ENCODE results near the gene CCDC32. TPM values are rescaled to one million over a fixed set of nuclear protein-coding genes. Genes with fewer than 3 reads are reported as not detected.

The CCDC32 gene
- total RNA-seq, 1 experiment from 2014 or later, result 22.2 TPM

DNA sequence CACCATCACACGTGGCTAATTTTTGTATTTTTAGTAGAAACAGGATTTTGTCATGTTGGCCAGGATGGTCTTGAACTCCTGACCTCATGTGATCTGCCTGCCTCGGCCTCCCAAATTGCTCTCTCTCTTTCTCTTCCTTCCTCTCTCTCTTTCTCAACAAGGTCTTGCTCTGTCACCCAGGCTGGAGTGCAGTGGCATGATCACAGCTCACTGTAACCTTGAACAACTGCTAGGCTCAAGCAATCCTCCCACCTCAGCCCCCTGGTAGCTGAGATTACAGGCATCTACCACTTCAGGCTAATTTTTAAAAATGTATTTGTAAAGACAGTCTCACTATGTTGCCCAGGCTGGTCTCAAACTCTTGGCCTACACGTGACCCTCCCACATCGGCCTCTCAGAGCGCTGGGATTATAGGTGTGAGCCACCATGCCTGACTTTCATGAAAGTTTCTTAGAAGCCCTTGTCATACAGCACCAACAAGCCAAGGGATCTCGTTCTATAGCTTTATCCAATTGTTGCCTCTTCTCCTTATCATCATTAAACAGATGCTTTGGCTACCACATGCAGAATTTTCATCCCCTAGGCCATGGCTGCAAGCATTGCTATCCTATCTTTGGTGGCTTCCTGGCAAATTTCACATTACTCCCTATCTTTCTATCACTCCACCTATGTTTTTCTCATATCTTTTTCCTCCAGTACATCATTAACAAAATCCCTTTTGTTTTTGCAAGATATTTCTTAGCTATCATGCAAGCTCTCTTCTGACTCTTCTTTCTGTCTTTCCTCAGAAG, 5.7 kb downstream of the CCDC32 start:
- no peak for DNase-seq
- Histone ChIP-seq H3K36me3 (ENCODE audit: low read depth) (no peaks in the 10 kb centered on the region; the same call in 1 of the 2 replicates), H3K4me2 (no peak overlapping the region), H3K9me3 (ENCODE audit: insufficient read depth, low read depth) (no peaks in the 10 kb centered on the region), H3K4me1 (replicated peaks; ENCODE audit: insufficient read depth) (0 out of 2 replicates have a peak, but pooled peaks cover 4% of the 10 kb centered on the region), H3F3A (ENCODE audit: insufficient read depth, low read depth) (no peaks in the 10 kb centered on the region), H2AFZ (no peak overlapping the region), H3K27ac (no peak overlapping the region), H3K79me2 (ENCODE audit: low read depth) (peaks cover 13% of the 10 kb centered on the region), H4K20me1 (ENCODE audit: insufficient read depth) (no peaks in the 10 kb centered on the region), H3K4me3 (no peak overlapping the region), H3K27me3 (ENCODE audit: insufficient read depth, low read depth) (no peaks in the 10 kb centered on the region), H3K9me2 (ENCODE audit: insufficient read depth) (no peaks in the 10 kb centered on the region)
- TF ChIP-seq EZH2 (IDR thresholded peaks at IDR 0.05; ENCODE audit: low read depth) (no peak), CTCF (conservative IDR thresholded peaks at IDR 0.05) (no peak)
- ChIA-PET POLR2A (ENCODE audit: unreplicated experiment) (no interaction called here), CTCF (no interaction called here)
- no TSS peak for BruUV-seq (replicated peaks)
- intact Hi-C loops (cut with micrococcal nuclease; ENCODE audit: unreplicated experiment), result no loop called here

GRCh38 chr15:40555876-40556275, 9.0 kb downstream of the CCDC32 start:
- no peaks in the 10 kb centered on the region for H3K4me1 ChIP-seq (replicated peaks; ENCODE audit: insufficient read depth)
- H4K20me1 ChIP-seq (ENCODE audit: insufficient read depth), result no peaks in the 10 kb centered on the region
- ChIA-PET POLR2A (ENCODE audit: unreplicated experiment) (interaction anchor here (0.6 kb wide), 1 partner anchor 211 kb away, joined by 3 read pairs; no protein-coding TSS in a partner anchor), CTCF (interaction anchor here (0.6 kb wide), 1 partner anchor 1184 kb away, joined by 3 read pairs; no protein-coding TSS in a partner anchor)
- H3K79me2 ChIP-seq (ENCODE audit: low read depth), result no peaks in the 10 kb centered on the region
- no peaks in the 10 kb centered on the region for H3K9me3 ChIP-seq (ENCODE audit: insufficient read depth, low read depth)
- no peak overlapping the region for H2AFZ ChIP-seq
- no peak for DNase-seq
- no peaks in the 10 kb centered on the region for H3K36me3 ChIP-seq (ENCODE audit: low read depth)
- H3K9me2 ChIP-seq (ENCODE audit: insufficient read depth), result no peaks in the 10 kb centered on the region
- H3K27ac ChIP-seq, result no peak overlapping the region
- TF ChIP-seq CTCF (conservative IDR thresholded peaks at IDR 0.05) (no peak), EZH2 (IDR thresholded peaks at IDR 0.05; ENCODE audit: low read depth) (no peak)
- H3K4me2 ChIP-seq, result no peak overlapping the region
- no peaks in the 10 kb centered on the region for H3F3A ChIP-seq (ENCODE audit: insufficient read depth, low read depth)
- no peaks in the 10 kb centered on the region for H3K27me3 ChIP-seq (ENCODE audit: insufficient read depth, low read depth)
- BruUV-seq (replicated peaks), result no TSS peak
- intact Hi-C loops (cut with micrococcal nuclease; ENCODE audit: unreplicated experiment), result no loop called here
- H3K4me3 ChIP-seq, result no peak overlapping the region

- Histone ChIP-seq H3K4me2 (no peak overlapping the region), H4K20me1 (ENCODE audit: insufficient read depth) (no peaks in the 10 kb centered on the region), H3K9me2 (ENCODE audit: insufficient read depth) (no peaks in the 10 kb centered on the region), H3K36me3 (ENCODE audit: low read depth) (no peaks in the 10 kb centered on the region), H3K4me3 (no peak overlapping the region), H3K27me3 (ENCODE audit: insufficient read depth, low read depth) (no peaks in the 10 kb centered on the region), H3K27ac (no peak overlapping the region), H3K4me1 (replicated peaks; ENCODE audit: insufficient read depth) (no peaks in the 10 kb centered on the region), H3K9me3 (ENCODE audit: insufficient read depth, low read depth) (no peaks in the 10 kb centered on the region), H3F3A (ENCODE audit: insufficient read depth, low read depth) (no peaks in the 10 kb centered on the region), H2AFZ (no peak overlapping the region), H3K79me2 (ENCODE audit: low read depth) (no peaks in the 10 kb centered on the region)
- no peak for DNase-seq
- ChIA-PET CTCF (no interaction called here), POLR2A (ENCODE audit: unreplicated experiment) (no interaction called here)
- intact Hi-C loops (cut with micrococcal nuclease; ENCODE audit: unreplicated experiment), result no loop called here
- no TSS peak for BruUV-seq (replicated peaks)
- no peak for TF ChIP-seq CTCF (conservative IDR thresholded peaks at IDR 0.05)
- TF ChIP-seq EZH2 (IDR thresholded peaks at IDR 0.05; ENCODE audit: low read depth), result no peak
These were observed 10.7 kb downstream of the CCDC32 start for GRCh38 chr15:40554161-40554525.

Data from PC-9 (cell line).